A549 (cell line): Measurements from ENCODE around the gene DMBT1.

ENCODE experiments used
- ESRRA ChIP-seq: fragments of 150-350 bp; IDR thresholded peaks from 2 replicates; pipeline ENCODE4 v1.6.1; 2014; ENCODE audit warnings: mild to moderate bottlenecking, low read length, borderline replicate concordance
- HOXA7 ChIP-seq: fragments of 250-450 bp; sonication (Bioruptor Pico); IDR thresholded peaks from 2 replicates; pipeline ENCODE4 v1.5.0; 2020; ENCODE audit warnings: mild to moderate bottlenecking, moderate library complexity

- TF ChIP-seq HOXA7 (CRISPR knock-in tag) (no peak), ESRRA (no peak)
These were observed 11.3 kb downstream of the DMBT1 start for GRCh38 chr10:122571892-122572291.
